Activated CD4-positive, alpha-beta T cell treated with anti-CD3 and anti-CD28 coated beads, Interleukin-2, amount 10 ng/mL, durations not matched to agents 24 days and 14 days (primary cell): ENCODE results near the gene CLCN4. TPM values are rescaled to one million over a fixed set of nuclear protein-coding genes. Genes with fewer than 3 reads are reported as not detected.

Experiments
- DNase-seq: peaks from one replicate; pipeline ENCODE4 v3.0.0; 2022
- H3K27ac Mint-ChIP-seq: one replicate; pipeline ENCODE4 v1.8.0; 2022; ENCODE audit warnings: mild to moderate bottlenecking, mixed read lengths
- H3K27me3 Mint-ChIP-seq: one replicate; pipeline ENCODE4 v1.8.0; 2022; ENCODE audit warnings: mixed read lengths
- H3K36me3 Mint-ChIP-seq: one replicate; pipeline ENCODE4 v1.8.0; 2022; ENCODE audit warnings: low read depth, mild to moderate bottlenecking, mixed read lengths
- H3K4me1 Mint-ChIP-seq: one replicate; pipeline ENCODE4 v1.8.0; 2021; ENCODE audit warnings: mixed read lengths
- H3K4me3 Mint-ChIP-seq: one replicate; pipeline ENCODE4 v1.8.0; 2022; ENCODE audit warnings: mild to moderate bottlenecking, moderate library complexity, mixed read lengths
- H3K9me3 Mint-ChIP-seq: one replicate; pipeline ENCODE4 v1.8.0; 2021; ENCODE audit warnings: mixed read lengths
- intact Hi-C: fragments of 100-400 bp; cut with micrococcal nuclease; formaldehyde crosslinking; loops from one replicate; pipeline ENCODE4 v1.15.1; 2023
- total RNA-seq: library from RNA; stranded (reverse); gene quantifications from 2 replicates; pipeline ENCODE4 v1.2.3, GENCODE V29; 2022

Gene CLCN4
- total RNA-seq: not detected in 2 replicates

GRCh38 chrX:10156199-10157031 is at the start of gene CLCN4:
Gene CLCN4 (plus strand): TSS chrX:10156975. CDS start chrX:10185033, 28,058 bp downstream.
- Mint-ChIP-seq H3K4me1 (peaks cover 2% of the 10 kb centered on the region), H3K9me3 (no peaks in the 10 kb centered on the region), H3K27me3 (peaks cover 46% of the 10 kb centered on the region), H3K4me3 (no peak within 1 kb of the TSS), H3K27ac (no peak within 1 kb of the TSS), H3K36me3 (no peaks in the 10 kb centered on the region)
- DNase-seq: no peak
- intact Hi-C loops: no loop called here

DNA sequence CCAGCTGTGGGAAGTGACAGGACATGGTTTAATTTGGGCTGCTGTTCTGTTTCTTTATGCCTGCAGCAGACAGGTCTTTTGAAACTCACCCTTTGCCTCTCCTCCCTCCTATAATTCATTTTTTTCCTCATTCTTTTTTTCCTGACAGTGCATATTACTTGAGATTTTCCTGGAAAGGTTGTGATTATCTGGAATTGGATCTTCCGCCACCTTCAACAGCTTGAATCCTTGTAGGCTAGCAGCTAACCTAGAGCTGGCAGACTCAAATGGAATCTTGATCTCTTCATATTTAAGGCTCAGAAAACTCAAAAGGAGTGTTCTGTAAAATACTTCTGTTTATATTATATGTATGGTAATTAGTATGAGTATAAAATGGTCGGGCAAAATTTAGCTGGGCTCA is 49.3 kb upstream of the CLCN4 start:
- no peaks in the 10 kb centered on the region for H3K9me3 Mint-ChIP-seq
- H3K36me3 Mint-ChIP-seq: peaks cover 17% of the 10 kb centered on the region
- intact Hi-C loops: no loop called here
- H3K27ac Mint-ChIP-seq: peak overlapping the region; percentile 83
- H3K27me3 Mint-ChIP-seq: no peaks in the 10 kb centered on the region
- H3K4me3 Mint-ChIP-seq: peak overlapping the region; percentile 39
- no peak for DNase-seq
- H3K4me1 Mint-ChIP-seq: peaks cover 38% of the 10 kb centered on the region

GRCh38 chrX:10108288-10108687 is 48.5 kb upstream of the CLCN4 start:
- no peak for DNase-seq
- peak overlapping the region; percentile 82 for H3K27ac Mint-ChIP-seq
- no peaks in the 10 kb centered on the region for H3K27me3 Mint-ChIP-seq
- H3K4me1 Mint-ChIP-seq: peaks cover 40% of the 10 kb centered on the region
- H3K36me3 Mint-ChIP-seq: peaks cover 18% of the 10 kb centered on the region
- peak overlapping the region; percentile 10 for H3K4me3 Mint-ChIP-seq
- intact Hi-C loops: no loop called here
- no peaks in the 10 kb centered on the region for H3K9me3 Mint-ChIP-seq

DNA sequence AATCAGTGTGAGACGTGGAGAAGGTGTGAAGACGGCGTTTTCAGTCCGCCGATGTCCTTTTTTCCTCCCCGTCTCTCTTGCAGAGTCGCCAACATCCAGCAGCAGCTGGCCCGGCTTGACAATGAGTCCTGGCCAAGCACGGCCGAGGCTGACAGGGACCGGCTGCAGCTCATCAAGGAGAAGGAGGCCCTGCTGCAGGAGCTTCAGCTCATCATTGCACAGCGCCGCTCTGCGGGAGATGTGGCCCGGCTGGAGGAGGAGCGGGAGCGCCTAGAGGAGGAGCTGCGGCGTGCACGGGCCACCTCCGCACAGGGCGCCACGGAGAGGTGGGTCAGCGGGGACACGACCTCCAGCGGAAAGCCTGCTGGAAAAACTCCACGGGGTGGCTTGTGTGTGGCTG is 47.1 kb upstream of the CLCN4 start:
- no peaks in the 10 kb centered on the region for H3K27me3 Mint-ChIP-seq
- DNase-seq: no peak
- peaks cover 13% of the 10 kb centered on the region for H3K36me3 Mint-ChIP-seq
- H3K4me3 Mint-ChIP-seq: peak overlapping the region; percentile 44
- H3K27ac Mint-ChIP-seq: peak overlapping the region; percentile 82
- intact Hi-C loops: no loop called here
- H3K4me1 Mint-ChIP-seq: peaks cover 40% of the 10 kb centered on the region
- H3K9me3 Mint-ChIP-seq: no peaks in the 10 kb centered on the region

GRCh38 chrX:10110316-10110935 is 46.3 kb upstream of the CLCN4 start:
- Mint-ChIP-seq H3K4me1 (peaks cover 42% of the 10 kb centered on the region), H3K27me3 (no peaks in the 10 kb centered on the region), H3K27ac (peak overlapping the region; percentile 99), H3K9me3 (no peaks in the 10 kb centered on the region), H3K36me3 (peaks cover 13% of the 10 kb centered on the region), H3K4me3 (peak overlapping the region; percentile 87)
- intact Hi-C loops: no loop called here
- no peak for DNase-seq

DNA sequence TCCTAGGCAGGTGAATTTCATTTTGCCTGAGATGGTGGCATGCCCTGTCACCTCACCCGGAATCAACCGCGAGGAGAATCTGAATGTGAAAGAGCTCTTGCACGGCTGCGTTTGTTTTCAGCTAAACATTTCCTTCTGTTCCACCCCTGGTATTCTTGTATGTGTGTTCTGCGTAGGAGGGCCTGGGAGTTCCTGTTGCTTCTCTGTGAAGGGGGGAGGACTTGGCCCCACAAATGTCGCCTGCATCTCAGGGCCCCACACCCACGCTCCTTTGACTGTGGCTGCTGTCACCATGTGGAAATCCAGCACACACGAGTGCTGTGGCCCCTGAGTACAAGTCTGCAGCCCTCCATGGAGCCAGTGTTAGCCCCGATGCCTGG is 45.8 kb upstream of the CLCN4 start:
- intact Hi-C loops: loop anchor here (1.0 kb wide), 2 partner anchors 13 to 107 kb away; no protein-coding TSS in a partner anchor
- peak; percentile 77 for DNase-seq
- Mint-ChIP-seq H3K27me3 (no peaks in the 10 kb centered on the region), H3K36me3 (peaks cover 13% of the 10 kb centered on the region), H3K27ac (peak overlapping the region; percentile 99), H3K9me3 (no peaks in the 10 kb centered on the region), H3K4me3 (peak overlapping the region; percentile 87), H3K4me1 (peaks cover 40% of the 10 kb centered on the region)

- Mint-ChIP-seq H3K27ac (peak overlapping the region; percentile 99), H3K4me1 (peaks cover 41% of the 10 kb centered on the region), H3K4me3 (peak overlapping the region; percentile 87), H3K27me3 (no peaks in the 10 kb centered on the region), H3K9me3 (no peaks in the 10 kb centered on the region), H3K36me3 (peaks cover 18% of the 10 kb centered on the region)
- intact Hi-C loops: loop anchor here (1.0 kb wide), 2 partner anchors 13 to 107 kb away; no protein-coding TSS in a partner anchor
- DNase-seq: peak; percentile 78
Measured at GRCh38 chrX:10111364-10112148, 45.2 kb upstream of the CLCN4 start.

GRCh38 chrX:10112510-10112909 is 44.3 kb upstream of the CLCN4 start:
- intact Hi-C loops: no loop called here
- no peak for DNase-seq
- H3K4me3 Mint-ChIP-seq: no peak overlapping the region

GRCh38 chrX:10115082-10115481 is 41.7 kb upstream of the CLCN4 start:
- no peak for DNase-seq
- no peak overlapping the region for H3K27ac Mint-ChIP-seq
- H3K36me3 Mint-ChIP-seq: peaks cover 24% of the 10 kb centered on the region
- no peaks in the 10 kb centered on the region for H3K27me3 Mint-ChIP-seq
- no peak overlapping the region for H3K4me3 Mint-ChIP-seq
- no peaks in the 10 kb centered on the region for H3K9me3 Mint-ChIP-seq
- intact Hi-C loops: no loop called here
- peaks cover 28% of the 10 kb centered on the region for H3K4me1 Mint-ChIP-seq

More at GRCh38 chrX:10112510-10112909, 44.3 kb upstream of the CLCN4 start:
- no peaks in the 10 kb centered on the region for H3K27me3 Mint-ChIP-seq
- H3K27ac Mint-ChIP-seq: peak overlapping the region; percentile 10
- peaks cover 20% of the 10 kb centered on the region for H3K36me3 Mint-ChIP-seq
- H3K9me3 Mint-ChIP-seq: no peaks in the 10 kb centered on the region
- H3K4me1 Mint-ChIP-seq: peaks cover 35% of the 10 kb centered on the region

- intact Hi-C loops: no loop called here
- Mint-ChIP-seq H3K4me1 (peaks cover 16% of the 10 kb centered on the region), H3K27me3 (no peaks in the 10 kb centered on the region), H3K9me3 (no peaks in the 10 kb centered on the region), H3K36me3 (peaks cover 18% of the 10 kb centered on the region), H3K4me3 (no peak overlapping the region), H3K27ac (no peak overlapping the region)
- DNase-seq: no peak
Measured at GRCh38 chrX:10117301-10117700, 39.5 kb upstream of the CLCN4 start.

GRCh38 chrX:10117864-10118377 is 38.9 kb upstream of the CLCN4 start:
- H3K27me3 Mint-ChIP-seq: no peaks in the 10 kb centered on the region
- H3K27ac Mint-ChIP-seq: no peak overlapping the region
- H3K4me1 Mint-ChIP-seq: peaks cover 12% of the 10 kb centered on the region
- DNase-seq: no peak
- peaks cover 19% of the 10 kb centered on the region for H3K36me3 Mint-ChIP-seq
- intact Hi-C loops: loop anchor here (2.0 kb wide), 3 partner anchors 19 to 243 kb away; no protein-coding TSS in a partner anchor
- H3K9me3 Mint-ChIP-seq: no peaks in the 10 kb centered on the region
- H3K4me3 Mint-ChIP-seq: no peak overlapping the region

DNA sequence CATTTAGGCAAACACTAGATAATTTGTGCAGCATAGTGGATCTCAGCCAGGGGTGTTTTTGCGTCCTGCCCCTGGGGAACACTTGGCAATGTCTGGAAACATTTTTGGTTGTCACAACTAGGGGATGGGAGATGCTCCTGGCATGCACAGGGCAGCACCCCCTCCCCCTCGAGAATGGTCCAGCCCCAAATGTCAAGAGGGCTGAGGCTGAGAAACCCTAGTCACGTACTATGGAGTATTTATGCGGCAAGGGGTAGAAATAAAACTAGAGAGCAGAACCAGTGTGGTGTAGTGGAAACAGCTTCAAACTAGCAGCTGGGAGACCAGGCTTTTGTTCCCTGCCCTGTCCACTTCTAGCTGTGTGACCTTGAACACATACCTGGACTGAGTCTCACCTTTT is 38.2 kb upstream of the CLCN4 start:
- intact Hi-C loops: loop anchor here (2.0 kb wide), 3 partner anchors 20 to 244 kb away; no protein-coding TSS in a partner anchor
- no peaks in the 10 kb centered on the region for H3K27me3 Mint-ChIP-seq
- no peak overlapping the region for H3K4me3 Mint-ChIP-seq
- peaks cover 12% of the 10 kb centered on the region for H3K4me1 Mint-ChIP-seq
- DNase-seq: no peak
- peaks cover 18% of the 10 kb centered on the region for H3K36me3 Mint-ChIP-seq
- no peaks in the 10 kb centered on the region for H3K9me3 Mint-ChIP-seq
- H3K27ac Mint-ChIP-seq: no peak overlapping the region

- intact Hi-C loops: loop anchor here (1.0 to 2.0 kb wide), 5 partner anchors 21 to 245 kb away; no protein-coding TSS in a partner anchor
- H3K4me3 Mint-ChIP-seq: no peak overlapping the region
Measured at GRCh38 chrX:10119399-10119990, 37.3 kb upstream of the CLCN4 start.

More at GRCh38 chrX:10119399-10119990, 37.3 kb upstream of the CLCN4 start:
- H3K27me3 Mint-ChIP-seq: no peaks in the 10 kb centered on the region
- no peak overlapping the region for H3K27ac Mint-ChIP-seq
- peaks cover 12% of the 10 kb centered on the region for H3K4me1 Mint-ChIP-seq
- peaks cover 18% of the 10 kb centered on the region for H3K36me3 Mint-ChIP-seq
- DNase-seq: peak; percentile 90
- no peaks in the 10 kb centered on the region for H3K9me3 Mint-ChIP-seq
